HG02623 (cell line): ENCODE measurements around the gene GGA2.
"Not testable (repeated sequence)": the region's sequence is repeated elsewhere in the genome, so short reads cannot be mapped to it uniquely, and the experiment has no call there.

Source experiments
- ATAC-seq: cut with Tn5 transposase; IDR thresholded peaks from one replicate; pipeline ENCODE4 v1.9.1; 2021; ENCODE audit warnings: moderate library complexity; ENCODE audit not compliant: unreplicated experiment

The GGA2 gene, protein sequence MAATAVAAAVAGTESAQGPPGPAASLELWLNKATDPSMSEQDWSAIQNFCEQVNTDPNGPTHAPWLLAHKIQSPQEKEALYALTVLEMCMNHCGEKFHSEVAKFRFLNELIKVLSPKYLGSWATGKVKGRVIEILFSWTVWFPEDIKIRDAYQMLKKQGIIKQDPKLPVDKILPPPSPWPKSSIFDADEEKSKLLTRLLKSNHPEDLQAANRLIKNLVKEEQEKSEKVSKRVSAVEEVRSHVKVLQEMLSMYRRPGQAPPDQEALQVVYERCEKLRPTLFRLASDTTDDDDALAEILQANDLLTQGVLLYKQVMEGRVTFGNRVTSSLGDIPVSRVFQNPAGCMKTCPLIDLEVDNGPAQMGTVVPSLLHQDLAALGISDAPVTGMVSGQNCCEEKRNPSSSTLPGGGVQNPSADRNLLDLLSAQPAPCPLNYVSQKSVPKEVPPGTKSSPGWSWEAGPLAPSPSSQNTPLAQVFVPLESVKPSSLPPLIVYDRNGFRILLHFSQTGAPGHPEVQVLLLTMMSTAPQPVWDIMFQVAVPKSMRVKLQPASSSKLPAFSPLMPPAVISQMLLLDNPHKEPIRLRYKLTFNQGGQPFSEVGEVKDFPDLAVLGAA

DNA sequence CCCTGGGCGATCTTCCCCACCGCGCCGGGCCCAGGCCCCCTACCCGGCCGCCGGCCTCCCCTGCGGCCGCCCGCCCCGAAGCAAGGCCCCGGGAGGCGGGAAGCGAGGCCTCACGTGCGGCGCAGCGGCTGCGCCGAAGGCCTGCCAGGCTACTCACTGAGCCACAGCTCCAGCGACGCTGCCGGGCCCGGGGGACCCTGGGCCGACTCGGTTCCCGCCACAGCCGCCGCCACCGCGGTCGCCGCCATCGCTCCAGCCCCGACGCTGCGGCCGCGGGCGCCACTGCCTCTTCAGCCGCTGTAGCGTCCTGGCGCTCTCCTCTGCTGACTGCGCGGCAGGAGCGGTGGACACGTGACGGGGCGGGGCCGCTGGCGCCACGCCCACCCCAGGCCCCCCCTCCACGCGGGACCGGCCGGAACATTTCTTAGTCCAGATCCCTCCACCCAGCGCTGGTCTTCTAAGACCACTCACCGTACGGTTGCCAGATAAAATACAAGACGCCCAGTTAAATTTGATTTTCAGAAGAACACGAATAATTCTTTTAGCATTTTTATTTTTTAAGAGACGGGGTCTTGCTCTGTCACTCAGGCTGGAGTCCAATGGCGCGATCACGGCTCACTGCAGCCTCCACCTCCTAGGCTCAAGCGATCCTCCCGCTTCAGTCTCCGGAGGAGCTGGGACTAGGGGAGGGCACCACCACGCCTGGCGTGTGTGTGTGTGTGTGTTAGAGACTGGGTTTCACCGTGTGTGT lies at the start of gene GGA2:
GGA2 (minus strand) TSS at position 331 of the 751 bp plus-strand sequence; CDS start at position 248, 83 bp downstream.
- peak; percentile 73 for ATAC-seq

DNA sequence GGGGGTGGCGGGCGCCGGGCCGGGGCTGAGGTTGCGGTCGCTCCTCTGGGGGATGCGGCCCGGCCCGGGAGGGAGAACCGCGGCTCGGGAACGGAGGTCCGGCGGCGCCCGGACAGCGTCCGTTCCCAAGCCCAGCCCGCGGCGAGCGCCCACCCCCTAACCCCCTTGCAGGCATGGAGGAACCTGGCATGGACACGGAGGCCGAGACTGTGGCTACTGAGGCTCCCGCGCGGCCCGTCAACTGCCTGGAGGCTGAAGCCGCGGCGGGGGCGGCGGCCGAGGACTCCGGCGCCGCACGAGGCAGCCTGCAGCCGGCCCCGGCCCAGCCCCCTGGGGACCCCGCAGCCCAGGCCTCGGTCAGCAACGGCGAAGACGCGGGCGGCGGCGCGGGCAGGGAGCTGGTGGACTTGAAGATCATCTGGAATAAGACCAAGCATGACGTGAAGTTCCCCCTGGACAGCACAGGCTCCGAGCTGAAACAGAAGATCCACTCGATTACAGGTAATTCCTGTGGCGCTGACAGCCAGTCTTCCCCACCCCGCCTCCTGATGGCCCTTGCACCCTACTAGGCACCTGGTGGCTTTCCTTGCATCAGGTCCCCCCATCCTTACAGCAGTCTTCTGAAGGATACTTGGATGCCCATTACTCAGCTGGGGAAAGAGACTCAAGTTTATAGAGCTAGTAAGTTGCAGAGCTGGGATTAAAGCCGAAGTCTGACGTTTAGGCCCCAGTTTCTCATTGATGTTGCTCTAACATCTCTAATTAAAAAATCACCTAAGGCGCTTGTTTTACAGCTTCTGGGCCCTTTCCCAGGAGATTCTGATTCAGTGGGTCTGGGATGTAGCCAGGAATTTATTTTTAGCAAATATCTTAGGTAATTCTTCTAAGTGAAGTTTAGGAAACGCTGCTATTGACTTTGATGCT lies 47.7 kb upstream of the GGA2 start:
- ATAC-seq: peak; percentile 2

DNA sequence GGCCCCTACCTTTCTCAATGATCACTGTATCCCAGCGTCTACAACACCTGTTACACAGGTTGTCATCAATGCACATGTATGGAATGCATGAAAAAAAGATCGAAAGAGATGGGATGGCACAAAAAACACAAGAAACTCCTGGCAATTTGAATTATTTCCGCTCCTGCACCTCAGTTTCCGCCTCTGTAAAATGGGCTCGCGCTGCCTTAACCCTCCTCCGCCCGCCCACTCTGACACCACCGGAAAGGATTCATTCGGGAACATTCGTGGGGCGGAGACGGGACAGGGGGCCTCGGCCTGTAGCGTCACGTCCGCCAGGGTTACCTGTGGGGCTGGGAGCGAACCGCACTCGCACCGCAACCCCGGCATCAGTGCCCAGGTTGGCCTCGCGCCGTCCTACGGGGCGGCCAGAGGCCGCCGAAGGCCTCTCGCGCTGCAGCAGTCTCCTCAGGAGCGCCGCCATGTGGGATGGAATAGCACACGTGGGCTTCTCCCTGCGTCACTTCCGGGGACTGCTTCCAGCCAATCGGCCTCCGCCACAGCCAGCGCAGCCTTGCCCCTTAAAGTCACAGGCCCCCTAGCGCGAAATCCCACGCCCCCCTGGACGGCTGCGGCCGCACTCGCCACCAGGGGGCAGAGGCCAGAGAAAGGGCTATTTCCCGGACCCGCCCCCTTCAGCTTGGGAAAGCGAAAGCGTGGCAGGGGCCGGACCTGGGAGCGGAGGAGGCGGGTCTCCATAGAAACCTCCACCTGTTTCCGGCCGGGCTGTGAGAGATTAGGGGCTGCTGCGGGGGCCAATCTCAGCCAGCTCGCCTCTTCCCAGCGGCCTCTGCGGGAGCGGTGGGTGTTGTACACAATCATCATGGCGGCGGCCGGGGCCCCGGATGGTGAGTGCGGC lies 46.8 kb upstream of the GGA2 start, which contains the start of the genes EARS2 and UBFD1:
EARS2 (minus strand) TSS at position 470 of the 898 bp plus-strand sequence; CDS start at position 463, 7 bp downstream.
UBFD1 (plus strand) TSS at position 847 of the 898 bp plus-strand sequence; CDS start at position 863, 16 bp downstream.
- peak; percentile 86 for ATAC-seq

DNA sequence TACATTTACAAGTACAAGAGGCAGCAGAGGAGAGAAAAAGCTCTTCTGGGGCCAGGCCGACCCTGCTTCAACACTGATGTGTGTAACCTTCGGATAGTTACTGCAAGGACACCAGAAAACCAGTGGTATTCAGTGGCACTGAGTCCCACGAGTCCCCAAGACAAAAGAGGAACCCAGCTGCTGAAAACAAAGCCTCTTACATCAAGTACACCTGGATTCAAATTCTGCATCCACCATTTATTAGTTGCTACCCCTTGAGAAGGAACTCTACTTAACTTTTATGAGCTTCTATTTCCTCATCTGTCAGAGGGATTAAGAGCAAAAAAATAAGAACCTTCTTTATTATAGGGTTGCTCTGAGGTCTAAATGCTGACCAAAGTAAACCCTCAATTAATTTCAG lies 44.2 kb upstream of the GGA2 start:
- no peak for ATAC-seq

GRCh38 chr16:23552161-23552560 lies 41.9 kb upstream of the GGA2 start:
- ATAC-seq: no peak

DNA sequence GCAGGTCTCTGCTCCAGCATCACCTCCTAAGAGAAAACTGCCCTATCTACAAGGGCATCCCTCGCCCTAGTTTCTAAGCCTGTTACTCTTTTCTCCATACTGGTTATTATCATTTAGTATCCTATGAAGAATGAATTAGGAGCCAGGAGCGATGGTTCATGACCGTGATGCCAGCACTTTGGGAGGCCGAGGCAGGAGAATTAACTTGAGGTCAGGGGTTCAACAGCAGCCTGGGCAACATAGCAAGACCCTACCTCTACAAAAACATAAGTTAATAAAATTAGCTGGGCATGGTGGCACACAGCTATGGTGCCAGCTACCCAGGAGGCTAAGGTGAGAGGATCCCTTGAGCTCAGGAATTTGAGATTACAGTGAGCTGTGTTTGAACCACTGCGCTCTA lies 39.6 kb upstream of the GGA2 start:
- no peak for ATAC-seq

- ATAC-seq: no peak
Observed at GRCh38 chr16:23544436-23544835, 34.1 kb upstream of the GGA2 start.

- ATAC-seq: not testable (repeated sequence)
Observed at GRCh38 chr16:23540817-23541178, 30.5 kb upstream of the GGA2 start.

DNA sequence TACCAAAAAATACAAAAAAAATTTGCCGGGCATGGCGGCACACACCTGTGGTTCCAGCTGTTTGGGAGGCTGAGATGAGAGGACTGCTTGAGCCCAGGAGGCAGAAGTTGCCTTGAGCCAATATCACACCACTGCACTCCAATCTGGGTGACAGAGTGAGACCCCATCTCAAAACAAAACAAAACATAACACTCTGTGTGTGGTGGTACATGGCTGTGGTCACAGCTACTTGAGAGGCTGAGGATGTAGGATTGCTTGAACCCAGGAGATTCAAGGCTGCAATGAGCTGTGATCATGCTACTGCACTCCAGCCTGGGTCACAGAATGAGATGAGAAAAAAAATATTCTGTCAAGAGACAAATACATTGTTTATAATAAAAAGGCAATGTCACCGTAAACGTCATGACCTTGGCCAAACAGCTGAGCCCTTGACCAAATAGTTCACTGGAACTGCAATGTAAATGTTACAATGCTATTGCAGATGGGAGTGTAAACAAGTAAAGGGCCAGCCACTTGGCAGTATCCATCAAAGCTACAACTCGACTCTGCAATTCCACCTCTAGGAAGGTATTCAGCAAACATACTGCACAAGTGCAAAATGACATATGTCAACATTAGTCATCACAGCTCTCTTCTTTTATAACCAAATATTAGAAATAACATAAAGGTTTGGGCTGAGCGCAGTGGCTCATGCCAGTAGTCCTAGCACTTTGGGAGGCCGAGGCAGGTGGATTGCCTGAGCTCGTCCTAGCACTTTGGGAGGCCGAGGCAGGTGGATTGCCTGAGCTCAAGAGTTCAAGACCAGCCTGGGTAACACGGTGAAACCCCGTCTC lies 29.9 kb upstream of the GGA2 start:
- no peak for ATAC-seq

DNA sequence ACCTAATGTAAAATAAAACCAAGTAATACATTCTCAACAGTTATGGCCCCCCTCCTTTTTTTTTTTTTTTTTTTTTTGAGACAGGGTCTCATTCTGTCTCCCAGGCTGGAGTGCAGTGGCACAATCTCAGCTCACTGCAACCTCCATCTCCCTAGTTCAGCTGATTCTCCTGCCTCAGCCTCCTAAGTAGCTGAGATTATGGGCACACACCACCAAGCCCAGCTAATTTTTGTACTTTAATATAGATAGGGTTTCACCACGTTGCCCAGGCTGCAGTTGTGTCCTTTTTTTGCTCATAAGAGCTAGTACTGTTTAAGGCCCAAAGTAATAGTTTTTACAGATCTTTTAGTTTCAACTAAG lies 28.6 kb upstream of the GGA2 start:
- ATAC-seq: no peak

GRCh38 chr16:23537390-23537789 lies 27.1 kb upstream of the GGA2 start:
- no peak for ATAC-seq

DNA sequence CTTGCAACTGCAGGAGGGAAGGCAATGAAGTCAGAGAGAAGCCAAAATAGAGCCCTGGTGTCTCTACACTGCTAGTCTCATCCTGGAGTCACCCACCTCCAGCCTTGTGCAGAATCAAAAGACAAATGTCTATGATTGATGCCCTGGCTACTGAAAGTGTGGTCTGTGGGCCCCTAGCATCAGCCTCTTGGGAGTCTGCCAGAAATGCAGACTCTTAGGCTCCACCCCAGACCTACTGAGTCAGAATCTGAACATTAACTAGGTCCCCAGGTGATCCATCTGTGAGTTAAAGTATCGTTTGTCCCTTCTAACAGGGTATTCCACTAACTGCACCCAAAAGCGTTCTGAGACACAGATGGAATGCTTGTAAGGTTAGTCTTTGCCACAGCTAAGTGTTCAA lies 25.6 kb upstream of the GGA2 start:
- ATAC-seq: no peak

- ATAC-seq: no peak
Observed at GRCh38 chr16:23534868-23535860, 24.9 kb upstream of the GGA2 start.

DNA sequence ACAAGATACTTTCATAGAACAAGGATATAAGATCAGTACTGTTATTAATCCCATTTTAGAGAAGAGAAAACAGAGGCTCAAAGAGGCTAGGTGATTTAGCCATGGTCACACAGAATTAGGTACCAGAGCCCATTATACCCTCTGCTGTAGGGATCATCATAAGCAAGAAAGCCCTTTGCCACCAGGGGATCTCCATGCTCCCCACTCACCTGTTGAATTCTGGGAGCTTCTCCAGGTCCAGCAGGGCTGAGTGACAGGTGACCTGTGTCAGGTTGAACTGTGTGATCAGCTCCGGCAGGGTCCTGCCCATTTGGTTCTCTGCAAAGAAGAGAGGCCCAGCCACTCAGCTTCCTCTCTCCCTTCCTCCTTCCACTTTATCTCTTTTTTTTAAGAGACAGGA lies 22.2 kb upstream of the GGA2 start:
- ATAC-seq: no peak

- no peak for ATAC-seq
Observed at GRCh38 chr16:23530062-23530461, 19.8 kb upstream of the GGA2 start.

GRCh38 chr16:23528644-23529310 lies 18.5 kb upstream of the GGA2 start:
- ATAC-seq: no peak
